LNCAP (cell line): ENCODE data around the gene ZMYND11.

ENCODE experiments used
- TF ChIP-seq, protein P1 (sequence below): fragments of 450-650 bp; IDR thresholded peaks from 2 replicates; pipeline ENCODE4 v1.5.1; 2017; ENCODE audit warnings: mild to moderate bottlenecking

Gene ZMYND11

DNA sequence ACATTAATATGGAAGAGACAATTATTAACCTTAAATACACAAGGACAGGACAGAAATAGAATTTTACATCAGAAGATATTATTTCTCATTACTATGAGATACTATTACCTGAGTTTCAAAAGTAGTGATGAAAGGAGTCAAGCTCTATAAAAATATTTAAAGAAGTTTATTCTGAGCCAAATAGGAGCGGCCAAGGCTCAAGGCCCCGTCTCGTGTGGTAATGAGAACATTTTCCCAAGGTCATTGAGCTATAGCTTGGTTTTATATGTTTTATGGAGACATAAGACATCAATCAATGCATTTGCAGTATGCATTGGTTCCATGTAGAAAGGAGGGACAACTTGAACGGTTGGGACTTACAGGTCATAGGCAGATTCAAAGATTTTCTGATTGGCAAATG lies 29.4 kb upstream of the ZMYND11 start:
- TF ChIP-seq, protein P1, sequence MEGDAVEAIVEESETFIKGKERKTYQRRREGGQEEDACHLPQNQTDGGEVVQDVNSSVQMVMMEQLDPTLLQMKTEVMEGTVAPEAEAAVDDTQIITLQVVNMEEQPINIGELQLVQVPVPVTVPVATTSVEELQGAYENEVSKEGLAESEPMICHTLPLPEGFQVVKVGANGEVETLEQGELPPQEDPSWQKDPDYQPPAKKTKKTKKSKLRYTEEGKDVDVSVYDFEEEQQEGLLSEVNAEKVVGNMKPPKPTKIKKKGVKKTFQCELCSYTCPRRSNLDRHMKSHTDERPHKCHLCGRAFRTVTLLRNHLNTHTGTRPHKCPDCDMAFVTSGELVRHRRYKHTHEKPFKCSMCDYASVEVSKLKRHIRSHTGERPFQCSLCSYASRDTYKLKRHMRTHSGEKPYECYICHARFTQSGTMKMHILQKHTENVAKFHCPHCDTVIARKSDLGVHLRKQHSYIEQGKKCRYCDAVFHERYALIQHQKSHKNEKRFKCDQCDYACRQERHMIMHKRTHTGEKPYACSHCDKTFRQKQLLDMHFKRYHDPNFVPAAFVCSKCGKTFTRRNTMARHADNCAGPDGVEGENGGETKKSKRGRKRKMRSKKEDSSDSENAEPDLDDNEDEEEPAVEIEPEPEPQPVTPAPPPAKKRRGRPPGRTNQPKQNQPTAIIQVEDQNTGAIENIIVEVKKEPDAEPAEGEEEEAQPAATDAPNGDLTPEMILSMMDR, result no peak

DNA sequence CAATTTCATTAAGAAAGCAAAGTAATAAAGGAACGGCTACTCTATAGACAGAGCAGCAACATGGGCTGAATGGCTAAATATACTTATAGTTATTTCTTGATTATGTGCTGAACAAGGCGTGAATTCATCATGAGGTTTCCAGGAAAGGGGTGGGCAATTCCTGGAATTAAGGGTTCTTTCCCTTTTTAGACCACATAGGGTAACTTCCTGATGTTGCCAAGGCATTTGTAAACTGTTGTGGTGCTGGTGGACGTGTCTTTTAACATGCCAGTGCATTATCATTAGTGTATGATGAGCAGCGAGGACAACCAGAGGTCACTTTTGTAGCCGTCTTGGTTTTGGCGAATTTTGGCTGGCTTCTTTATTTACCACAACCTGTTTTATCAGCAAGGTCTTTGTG lies 28.5 kb upstream of the ZMYND11 start:
- TF ChIP-seq, protein P1, result no peak

DNA sequence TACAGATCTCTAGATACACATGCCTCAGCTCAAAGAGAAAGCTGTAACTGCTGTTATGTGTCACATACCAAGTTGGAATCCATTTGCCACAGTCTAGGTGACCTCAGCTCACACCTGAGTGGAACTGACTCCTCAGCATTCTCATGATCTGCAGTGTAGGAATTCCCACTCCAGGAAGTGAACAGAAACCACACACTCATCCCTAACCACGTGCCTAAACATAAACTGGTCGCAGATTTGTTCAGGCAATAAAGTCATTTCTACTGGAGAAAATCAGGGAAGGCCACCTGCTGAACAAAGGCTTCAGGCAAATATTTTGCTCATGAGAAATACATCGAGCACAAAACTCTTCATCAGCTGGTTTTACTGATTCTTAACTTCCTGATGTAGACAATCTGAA lies 23.0 kb upstream of the ZMYND11 start:
- TF ChIP-seq, protein P1, result no peak

DNA sequence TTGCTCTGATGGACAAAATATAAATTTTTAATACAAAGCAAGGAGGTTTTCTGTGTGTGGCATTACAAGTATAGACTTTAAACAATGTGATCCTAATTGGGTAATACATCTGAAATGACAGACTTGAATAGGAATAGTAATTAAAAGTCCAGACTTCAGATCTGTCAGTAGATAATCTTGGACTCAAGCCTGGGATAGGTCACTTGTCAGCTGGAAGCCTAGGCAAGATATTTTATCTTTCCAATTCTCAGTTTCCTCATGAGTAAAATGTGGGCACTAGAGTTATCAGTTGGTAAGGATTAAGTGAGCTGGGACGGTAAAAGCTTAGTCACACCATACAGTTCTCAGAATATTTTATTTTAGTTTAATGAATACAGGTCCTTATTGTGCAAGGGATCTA lies 10.4 kb upstream of the ZMYND11 start:
- TF ChIP-seq, protein P1, result no peak

DNA sequence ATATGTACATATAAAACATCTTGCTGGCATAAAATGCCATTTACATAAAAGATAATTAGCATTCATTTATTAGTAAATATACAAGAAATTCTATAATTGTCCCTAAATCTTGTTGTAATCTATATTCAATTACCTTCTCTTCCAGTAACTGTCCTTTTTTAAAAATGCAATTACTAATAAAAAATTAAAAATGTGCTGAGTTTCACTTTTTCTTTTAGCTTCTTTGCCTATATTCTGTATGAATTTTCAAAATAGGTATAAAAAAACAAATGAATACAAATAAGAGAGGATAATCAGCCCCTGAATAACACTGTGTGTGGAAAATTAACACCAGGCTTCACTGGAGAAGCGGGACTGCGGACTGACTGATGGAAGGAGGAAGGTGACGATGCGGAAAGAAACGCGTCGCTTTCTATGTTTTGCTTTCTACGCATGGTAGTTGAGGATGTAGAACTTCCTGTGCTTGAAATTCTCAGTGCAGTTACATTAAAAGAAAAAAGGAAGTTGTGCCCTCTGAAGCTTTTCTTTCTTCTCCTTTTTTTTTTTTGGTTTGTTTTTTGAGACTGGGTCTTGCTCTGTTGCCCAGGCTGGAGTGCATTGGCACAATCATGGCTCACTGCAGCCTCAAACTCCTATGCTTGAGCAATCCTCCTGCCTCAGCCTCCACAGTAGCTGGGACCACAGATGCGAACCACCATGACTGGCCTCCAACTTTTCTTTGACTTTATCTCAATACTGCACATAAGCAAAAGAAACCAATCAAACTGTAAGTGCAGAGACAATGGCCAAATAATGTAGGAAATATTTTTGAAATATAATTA lies 7.4 kb upstream of the ZMYND11 start:
- TF ChIP-seq, protein P1, result no peak

DNA sequence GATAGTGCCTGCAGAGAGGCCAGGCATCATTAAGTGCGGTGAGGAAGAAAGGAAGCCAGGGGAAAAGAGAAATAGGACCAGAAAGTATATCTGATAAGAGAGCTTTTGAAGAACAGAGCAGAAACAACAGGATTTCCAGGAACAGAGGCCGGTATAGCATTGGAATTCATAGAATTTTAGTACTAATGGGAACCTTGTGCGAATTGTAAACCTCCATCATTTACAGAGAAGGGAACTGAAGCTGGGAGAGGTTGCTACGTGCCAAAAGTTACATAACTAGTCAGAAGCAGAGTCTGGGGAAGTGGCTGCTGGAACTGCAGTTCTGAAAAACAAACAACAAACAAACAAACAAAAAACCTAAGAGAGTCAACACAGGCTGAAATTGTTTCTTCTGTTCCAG lies 5.4 kb upstream of the ZMYND11 start:
- TF ChIP-seq, protein P1, result no peak

DNA sequence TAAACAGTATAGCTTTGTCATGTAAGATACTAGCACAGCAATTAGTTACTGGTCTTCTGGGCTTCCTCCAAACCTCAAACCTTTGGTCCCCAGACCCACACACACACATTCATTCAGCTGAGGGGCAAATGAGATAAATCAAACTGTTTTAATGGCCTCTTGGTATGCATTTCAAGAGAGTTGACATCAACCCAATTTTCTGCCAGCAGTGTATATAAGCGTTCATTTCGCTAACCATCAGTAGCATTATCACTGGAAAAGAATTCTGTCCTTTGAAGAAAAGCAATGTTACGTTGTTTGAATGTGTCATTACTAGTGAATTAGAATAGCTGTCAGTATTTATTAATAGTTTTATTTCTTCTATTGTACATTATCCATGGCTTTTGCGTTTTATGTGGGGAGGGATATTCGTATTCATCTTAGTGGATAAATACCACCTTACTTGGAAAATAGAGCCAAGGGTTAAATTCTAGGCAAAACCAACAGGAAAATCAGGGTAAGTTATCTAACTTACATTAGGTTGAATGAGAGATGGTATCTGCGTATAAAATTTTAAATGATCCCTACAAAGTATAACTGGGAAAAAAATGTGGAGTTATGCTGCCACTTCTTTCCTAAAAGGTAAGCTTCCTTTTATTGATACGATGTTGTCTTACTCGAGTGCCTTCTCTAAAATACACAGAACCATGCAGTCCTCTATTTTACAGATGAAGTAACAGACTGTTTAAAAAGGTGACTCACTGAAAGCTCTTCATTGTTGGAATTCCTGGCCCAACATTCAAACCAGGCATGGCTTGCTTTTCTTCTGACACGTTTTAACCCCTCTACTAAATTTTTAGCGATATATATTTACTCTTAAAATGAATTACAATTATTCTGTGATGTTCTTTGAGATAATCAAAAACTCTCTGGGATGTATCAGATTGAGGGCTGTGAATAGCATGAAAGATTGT lies 2.0 kb upstream of the ZMYND11 start:
- TF ChIP-seq, protein P1, result no peak
